GM18511 (cell line): ENCODE data around the gene ALAD.

Source experiments
- ATAC-seq: cut with Tn5 transposase; IDR thresholded peaks from one replicate; pipeline ENCODE4 v1.9.1; 2021; ENCODE audit warnings: mild to moderate bottlenecking, moderate library complexity; ENCODE audit not compliant: unreplicated experiment

ALAD gene

DNA sequence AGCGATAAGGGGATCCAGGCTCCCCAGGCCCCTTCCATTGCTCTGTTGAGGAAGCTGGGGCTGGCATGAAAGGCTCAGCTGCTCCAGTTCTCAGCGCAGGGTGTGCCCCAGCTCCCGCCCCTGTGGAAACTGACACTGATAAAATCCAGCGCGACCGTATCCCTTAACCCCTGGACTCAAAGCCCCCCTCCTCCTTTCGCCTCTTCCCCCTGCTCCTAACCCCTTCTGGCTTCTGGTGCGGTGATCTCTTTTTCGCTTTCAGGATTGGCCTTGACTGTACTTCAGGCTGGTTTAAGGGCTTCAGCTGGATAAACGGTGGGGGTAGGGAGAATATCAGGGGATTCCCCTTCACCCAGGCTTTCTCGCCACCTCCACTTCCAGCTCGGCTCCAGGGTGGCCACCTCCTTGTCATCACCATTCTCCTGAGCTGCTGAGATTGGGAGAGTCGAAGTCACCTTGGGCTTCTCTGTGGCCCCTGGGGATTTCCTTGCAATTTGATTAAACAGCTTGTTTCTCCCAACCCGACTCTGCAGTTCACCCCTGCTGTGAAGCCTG is 50.9 kb downstream of the ALAD start:
- no peak for ATAC-seq

DNA sequence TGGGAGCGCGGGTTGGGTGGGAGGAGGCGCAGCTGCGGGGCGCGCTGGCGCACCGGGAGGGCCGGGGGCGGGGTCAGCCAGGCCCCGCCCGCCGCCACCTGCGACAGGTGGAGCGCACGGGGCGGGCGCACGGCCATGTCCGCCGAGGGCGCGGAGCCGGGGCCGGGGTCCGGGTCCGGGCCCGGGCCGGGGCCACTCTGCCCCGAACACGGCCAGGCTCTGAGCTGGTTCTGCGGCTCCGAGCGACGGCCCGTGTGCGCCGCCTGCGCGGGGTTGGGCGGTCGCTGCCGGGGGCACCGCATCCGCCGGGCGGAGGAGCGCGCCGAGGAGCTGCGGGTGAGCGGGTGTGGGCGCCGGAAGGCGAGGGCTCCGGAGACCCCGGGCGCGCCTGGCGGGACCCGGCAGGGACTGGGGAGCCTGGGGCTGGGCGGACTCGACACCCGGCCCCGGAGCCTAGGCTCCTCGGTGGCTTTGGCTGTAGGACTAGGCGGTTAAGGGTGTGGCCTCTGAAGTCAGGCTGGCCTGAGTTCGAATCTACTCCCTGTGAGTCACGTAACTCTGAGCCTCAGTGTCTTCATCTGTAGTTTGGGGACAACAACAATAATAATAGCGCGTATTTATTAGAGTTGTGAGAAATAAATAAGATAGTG is 51.5 kb downstream of the ALAD start, which contains the start of gene BSPRY:
BSPRY (plus strand) TSS at position 97 of the 650 bp plus-strand sequence; CDS start at position 136, 39 bp downstream.
- no peak for ATAC-seq

DNA sequence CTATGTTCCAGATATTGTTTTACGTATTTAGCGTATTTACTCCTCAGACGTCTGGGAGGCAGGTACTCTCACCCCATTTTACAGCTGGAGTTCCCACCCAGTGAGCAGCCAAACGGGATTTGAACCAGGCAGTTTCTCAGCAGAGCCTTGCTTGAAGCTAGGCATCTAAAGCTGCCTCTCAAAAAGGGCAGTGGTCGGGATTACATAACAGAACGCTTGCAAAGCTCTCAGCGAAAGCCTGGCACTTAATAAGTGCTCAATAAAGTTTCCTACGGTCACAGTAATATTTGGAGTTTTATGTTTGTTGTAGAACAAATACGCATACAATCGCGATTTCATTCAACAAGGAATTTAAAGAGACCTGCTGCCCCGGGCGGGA is 52.0 kb downstream of the ALAD start:
- ATAC-seq, result no peak

DNA sequence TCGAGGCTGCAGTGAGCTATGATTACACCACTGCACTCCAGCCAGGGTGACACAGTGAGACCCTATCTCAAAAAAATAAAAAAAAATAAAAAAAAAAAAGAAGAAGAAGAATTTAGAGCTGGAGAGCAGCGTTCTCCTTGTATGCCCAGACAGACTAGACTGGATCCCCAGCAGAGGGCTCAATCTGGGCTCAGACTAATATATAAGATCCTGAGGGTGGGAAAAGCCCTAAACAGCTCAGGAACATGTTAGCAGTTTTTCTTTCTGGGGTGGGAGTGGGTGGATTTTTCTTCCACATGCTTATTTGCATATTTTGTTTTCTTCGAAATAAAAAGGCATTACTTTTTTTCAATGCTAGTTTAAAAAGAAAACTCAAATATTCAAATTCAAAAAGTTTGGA is 52.6 kb downstream of the ALAD start:
- no peak for ATAC-seq

DNA sequence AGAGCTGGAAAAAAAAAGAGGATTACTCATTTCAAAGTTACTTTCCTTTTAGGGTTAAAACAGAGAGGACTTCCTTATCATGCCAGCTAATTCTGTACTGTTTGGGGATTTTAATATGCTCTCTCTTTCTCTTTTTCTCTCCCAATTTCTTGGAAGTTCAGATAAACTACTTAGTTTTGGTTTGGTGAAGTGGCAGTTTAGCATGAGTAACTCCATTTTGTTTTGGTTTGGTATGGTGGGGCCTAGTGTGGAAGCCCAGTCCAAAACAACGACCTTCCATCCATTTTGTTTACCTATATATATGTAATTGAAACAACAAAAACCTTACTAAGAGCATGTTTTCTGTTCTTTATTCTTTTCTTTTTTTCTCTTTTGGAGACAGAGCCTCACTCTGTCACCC is 55.4 kb downstream of the ALAD start:
- no peak for ATAC-seq

DNA sequence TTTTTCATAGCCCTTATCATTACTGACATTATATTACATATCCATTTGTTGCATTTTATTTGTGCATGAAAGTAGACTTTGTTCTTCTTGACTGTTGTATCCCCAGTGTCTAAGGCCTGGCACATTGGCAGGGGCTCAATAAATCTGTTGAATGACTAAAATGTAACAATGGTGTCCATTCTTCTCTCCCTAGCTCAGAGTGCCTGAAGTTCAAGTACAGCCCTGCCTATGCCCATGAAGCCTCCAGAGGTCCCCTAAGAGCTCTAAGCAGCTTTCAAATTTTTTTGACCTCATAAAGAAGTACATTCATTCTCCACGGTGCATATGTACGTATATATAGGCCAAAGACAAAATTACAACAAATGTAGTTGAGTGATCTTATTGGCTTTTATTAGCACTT is 55.9 kb downstream of the ALAD start:
- ATAC-seq, result no peak

DNA sequence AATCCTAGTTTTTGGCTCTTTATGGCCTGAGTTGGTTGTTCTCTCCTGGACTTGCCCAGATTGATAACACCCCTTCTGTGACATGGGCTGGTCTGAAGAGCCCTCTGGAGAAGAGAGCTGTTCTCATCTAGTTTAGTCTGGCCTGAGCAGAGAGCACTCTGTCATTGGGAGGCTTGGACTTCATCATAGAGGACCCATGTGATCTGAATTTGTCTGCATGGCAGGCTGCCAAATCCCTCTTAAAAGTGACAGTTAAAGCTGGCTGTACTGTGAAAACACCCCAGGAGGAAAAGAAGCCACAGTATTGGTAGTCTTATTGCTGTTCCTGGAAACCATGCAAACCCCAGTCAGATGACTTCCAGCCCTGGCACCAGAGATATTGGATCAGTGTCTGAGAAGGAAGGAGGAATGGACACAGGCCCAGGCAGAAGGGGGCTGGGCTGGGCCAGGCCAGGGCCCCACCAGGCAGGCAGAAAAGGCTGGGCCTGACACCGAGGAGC is 57.3 kb downstream of the ALAD start:
- no peak for ATAC-seq

DNA sequence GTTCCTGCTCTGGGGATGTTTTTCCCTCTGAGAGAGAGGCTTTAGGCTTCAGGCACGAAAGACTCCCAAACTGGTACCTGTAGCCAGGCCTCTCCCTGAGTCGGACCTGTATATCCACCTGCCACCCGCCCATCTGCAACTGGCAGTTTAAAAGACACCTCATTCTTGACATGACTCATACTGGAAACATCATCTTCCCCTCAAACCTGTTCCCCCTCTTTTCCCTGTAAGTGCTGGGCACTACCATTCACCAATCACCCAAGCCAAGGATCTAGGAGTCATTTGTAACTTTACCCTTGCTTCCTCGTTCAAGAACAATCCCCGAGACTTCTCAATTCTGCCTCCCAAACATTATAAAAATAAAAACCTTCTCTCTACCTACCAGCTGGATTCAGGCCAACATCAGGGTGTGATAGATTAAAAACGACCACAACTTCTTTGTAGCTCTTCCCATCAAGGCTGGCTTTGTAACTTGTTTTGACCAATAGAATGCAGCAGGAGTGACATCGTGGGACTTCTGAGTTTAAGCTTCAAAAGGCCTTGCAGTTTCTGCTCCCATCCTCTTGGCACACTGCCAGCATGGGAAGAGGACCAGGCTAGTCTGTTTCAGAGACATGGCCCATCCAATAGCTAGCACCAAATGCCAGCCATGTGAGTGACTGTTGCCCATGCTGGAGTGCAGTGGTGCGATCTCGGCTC is 59.2 kb downstream of the ALAD start:
- ATAC-seq, result no peak

DNA sequence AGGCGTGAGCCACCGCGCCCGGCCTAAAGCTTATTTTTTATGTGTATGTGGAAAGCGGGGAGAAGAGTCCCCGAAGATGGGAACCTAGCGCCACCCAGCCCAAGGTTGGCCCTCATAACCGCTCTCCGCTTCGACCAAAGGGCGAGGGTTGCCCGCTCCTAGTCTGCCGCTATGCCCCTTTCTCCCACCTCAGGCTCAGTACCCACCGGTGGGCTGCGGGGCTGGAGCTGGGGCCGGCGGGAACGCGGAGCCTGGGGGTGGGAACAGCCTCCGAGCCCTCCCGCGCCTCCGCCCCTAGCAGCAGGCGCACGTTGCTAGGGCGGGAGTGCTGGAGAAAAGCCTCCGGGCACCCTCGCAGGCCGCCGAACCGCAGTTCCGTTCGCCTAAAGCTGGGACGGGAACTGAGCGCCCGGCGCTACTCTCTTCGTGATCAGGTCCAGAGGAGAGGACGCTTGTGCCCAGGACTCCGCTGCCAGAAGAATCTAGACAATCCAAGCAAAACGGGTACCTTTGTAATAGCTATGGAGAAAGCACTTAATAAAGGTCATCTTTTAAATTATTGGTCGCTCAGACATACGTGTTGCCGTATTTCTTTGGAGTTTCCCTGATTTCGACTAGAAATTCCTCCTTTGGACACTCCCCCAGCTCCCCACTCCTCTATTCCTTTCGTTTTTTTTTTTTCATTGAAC is 60.9 kb downstream of the ALAD start, which contains the start of gene WDR31:
WDR31 (minus strand) TSS at position 265 of the 689 bp plus-strand sequence. CDS start 8,253 bp downstream, outside the sequence.
- peak; percentile 98 for ATAC-seq

DNA sequence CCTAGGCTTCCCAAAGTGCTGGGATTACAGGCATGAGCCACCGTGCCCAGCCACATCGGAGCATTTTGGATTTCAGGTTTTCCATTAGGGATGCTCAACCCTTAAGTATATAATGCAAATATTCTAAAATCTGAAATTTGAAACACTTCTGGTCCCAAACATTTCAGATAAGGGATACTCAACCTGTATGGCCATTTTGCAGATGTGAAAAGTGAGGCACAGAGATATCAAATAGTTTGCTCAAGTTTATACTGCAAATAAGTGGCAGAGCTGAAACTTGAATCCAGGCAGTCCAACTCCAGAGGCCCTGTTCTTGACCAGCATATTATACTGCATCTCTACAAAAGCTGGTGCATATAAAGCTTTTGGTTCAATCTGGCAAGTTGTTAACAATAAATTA is 63.4 kb downstream of the ALAD start:
- ATAC-seq, result no peak
